ENCODE data around the gene GPR176.

DNA sequence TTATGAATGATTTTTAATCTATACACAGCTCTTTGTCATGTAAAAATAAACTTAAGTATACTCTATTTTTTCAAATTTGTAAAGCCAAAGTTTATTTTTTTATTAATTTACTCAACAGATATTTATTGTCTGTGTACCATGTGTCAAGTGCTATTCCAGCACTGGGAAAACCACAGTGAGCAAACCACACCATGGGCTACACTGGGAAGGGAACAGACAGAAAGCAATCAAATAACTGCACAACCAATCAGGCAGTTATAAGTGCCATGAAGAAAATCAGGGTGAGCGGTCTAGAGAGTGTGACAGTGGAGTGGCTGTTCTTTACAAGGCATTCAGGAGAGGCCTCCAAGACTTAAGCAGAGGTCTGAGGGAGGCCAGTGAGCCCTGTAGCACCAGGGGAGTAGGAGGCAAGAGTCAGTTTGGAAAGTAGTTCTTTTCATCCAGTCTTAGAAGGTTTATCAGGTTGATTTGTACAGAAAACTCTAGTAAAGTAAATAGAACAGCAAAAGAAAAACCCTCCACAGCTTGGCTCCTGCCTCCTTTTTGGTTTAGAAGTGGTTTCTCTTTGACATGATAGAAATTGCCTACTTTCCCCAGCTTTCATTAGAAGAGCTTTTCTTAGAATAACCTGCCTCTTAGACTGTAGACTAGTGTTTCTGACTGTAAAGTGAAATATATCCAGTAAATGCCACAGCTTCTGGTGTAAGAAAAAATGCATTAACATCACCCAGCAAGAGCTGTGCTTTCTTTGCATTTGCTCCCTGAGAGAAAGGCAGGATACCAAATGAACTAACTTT, 27.5 kb upstream of the GPR176 start:
- TF ChIP-seq POLR2A (IDR thresholded peaks at IDR 0.05) = no peak
- TF ChIP-seq, protein P1, sequence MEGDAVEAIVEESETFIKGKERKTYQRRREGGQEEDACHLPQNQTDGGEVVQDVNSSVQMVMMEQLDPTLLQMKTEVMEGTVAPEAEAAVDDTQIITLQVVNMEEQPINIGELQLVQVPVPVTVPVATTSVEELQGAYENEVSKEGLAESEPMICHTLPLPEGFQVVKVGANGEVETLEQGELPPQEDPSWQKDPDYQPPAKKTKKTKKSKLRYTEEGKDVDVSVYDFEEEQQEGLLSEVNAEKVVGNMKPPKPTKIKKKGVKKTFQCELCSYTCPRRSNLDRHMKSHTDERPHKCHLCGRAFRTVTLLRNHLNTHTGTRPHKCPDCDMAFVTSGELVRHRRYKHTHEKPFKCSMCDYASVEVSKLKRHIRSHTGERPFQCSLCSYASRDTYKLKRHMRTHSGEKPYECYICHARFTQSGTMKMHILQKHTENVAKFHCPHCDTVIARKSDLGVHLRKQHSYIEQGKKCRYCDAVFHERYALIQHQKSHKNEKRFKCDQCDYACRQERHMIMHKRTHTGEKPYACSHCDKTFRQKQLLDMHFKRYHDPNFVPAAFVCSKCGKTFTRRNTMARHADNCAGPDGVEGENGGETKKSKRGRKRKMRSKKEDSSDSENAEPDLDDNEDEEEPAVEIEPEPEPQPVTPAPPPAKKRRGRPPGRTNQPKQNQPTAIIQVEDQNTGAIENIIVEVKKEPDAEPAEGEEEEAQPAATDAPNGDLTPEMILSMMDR (IDR thresholded peaks at IDR 0.05) = no peak

Data from thyroid gland (tissue), 4 donors.